Fibroblast of the aortic adventitia (primary cell): ENCODE data around the gene PPP6R2. TPM values are rescaled to one million over a fixed set of nuclear protein-coding genes. Genes with fewer than 3 reads are reported as not detected.

Experiments
- DNase-seq: peaks from one replicate; pipeline ENCODE4 v3.0.0-alpha.2; 2010; ENCODE audit warnings: low read depth
- H3K4me3 ChIP-seq: 2 replicates; pipeline ENCODE4 v1.5.1; 2011; ENCODE audit warnings: low read depth, mild to moderate bottlenecking, control low read depth, low read length, moderate library complexity
- total RNA-seq: library from RNA; depleted of rRNA; stranded (reverse); fragments of >200 nt; gene quantifications from 2 replicates; pipeline ENCODE4 v1.2.3, GENCODE V29; 2012; ENCODE audit warnings: low replicate concordance
- TF ChIP-seq, protein P1 (sequence below): IDR thresholded peaks from 2 replicates; pipeline ENCODE4 v1.5.1; 2011; ENCODE audit warnings: mild to moderate bottlenecking, low read length, control low read depth, inconsistent platforms; ENCODE audit not compliant: insufficient read depth

PPP6R2 gene
- total RNA-seq, 1 donor = 38.5 TPM

- no peak overlapping the region for H3K4me3 ChIP-seq
- TF ChIP-seq, protein P1, sequence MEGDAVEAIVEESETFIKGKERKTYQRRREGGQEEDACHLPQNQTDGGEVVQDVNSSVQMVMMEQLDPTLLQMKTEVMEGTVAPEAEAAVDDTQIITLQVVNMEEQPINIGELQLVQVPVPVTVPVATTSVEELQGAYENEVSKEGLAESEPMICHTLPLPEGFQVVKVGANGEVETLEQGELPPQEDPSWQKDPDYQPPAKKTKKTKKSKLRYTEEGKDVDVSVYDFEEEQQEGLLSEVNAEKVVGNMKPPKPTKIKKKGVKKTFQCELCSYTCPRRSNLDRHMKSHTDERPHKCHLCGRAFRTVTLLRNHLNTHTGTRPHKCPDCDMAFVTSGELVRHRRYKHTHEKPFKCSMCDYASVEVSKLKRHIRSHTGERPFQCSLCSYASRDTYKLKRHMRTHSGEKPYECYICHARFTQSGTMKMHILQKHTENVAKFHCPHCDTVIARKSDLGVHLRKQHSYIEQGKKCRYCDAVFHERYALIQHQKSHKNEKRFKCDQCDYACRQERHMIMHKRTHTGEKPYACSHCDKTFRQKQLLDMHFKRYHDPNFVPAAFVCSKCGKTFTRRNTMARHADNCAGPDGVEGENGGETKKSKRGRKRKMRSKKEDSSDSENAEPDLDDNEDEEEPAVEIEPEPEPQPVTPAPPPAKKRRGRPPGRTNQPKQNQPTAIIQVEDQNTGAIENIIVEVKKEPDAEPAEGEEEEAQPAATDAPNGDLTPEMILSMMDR = no peak
- DNase-seq = no peak
Measured at GRCh38 chr22:50454556-50455075, 111.5 kb downstream of the PPP6R2 start.

DNA sequence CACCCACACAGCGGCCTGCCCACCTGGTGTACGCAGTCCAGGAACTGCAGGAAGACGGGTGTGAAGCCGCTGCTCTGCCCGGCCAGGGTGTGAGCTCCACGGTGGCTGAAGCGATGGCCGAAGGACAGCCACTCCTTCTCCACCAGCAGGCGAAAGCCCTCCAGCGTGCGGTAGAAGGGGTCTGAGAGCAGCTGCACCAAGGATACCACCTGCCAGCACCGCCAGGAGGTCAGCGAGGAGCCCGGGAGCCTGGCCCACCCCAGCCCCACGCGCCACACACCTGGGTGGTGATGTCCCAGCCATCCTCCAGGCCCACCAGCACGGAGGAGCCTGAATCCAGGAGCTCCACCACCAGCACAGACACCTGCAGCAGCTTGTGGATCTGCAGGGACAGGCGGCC, 112.1 kb downstream of the PPP6R2 start:
- TF ChIP-seq, protein P1 = no peak
- no peak overlapping the region for H3K4me3 ChIP-seq
- DNase-seq = no peak

- no peak overlapping the region for H3K4me3 ChIP-seq
- TF ChIP-seq, protein P1 = no peak
- DNase-seq = no peak
Measured at GRCh38 chr22:50456026-50456425, 112.9 kb downstream of the PPP6R2 start.

- TF ChIP-seq, protein P1 = no peak
- DNase-seq = no peak
- no peak overlapping the region for H3K4me3 ChIP-seq
Measured at GRCh38 chr22:50456466-50457234, 113.5 kb downstream of the PPP6R2 start.

GRCh38 chr22:50459016-50459415, 115.9 kb downstream of the PPP6R2 start:
- H3K4me3 ChIP-seq = no peak overlapping the region
- TF ChIP-seq, protein P1 = no peak
- no peak for DNase-seq

DNA sequence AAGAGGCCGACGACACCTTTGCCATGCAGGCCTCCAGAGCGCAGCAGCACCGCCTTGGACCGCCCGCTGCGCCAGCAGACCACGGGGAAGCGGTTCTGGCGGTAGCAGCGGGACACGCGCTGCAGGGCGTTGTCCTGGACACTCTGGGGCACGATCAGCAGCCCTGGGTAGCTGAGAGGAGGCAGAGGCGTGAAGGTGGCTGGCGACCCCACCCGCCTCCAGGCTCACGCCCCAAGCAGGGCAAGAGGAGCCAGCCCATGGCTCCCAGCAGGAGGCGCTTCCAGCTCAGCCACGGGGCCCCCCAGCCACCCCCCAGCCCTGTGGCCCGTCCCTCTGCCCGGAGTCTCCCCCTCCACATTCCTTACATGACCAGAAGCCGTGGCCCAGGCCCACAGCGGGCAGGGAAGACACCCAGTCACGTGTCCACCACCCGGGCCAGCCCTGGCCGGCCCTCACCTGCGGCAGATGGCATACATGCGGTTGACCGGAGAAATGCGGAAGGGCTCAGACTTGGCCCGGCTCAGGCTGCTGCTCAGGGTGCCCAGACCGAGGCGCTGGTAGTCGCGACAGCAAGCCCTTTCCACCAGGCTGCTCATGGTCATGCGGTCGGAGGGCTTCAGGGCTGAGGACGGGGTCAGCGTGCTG, 116.5 kb downstream of the PPP6R2 start:
- no peak for DNase-seq
- no peak overlapping the region for H3K4me3 ChIP-seq
- TF ChIP-seq, protein P1 = no peak
